NCI-H2107 treated with DMSO at 0.1 percent for 48 hours (cell line): Measurements from ENCODE around the gene CSK.

ENCODE experiments used
- DNase-seq: peaks from one replicate; lab custom pipeline; 2025; ENCODE audit not compliant: unreplicated experiment; lab: John Stamatoyannopoulos, UW

Gene CSK

DNA sequence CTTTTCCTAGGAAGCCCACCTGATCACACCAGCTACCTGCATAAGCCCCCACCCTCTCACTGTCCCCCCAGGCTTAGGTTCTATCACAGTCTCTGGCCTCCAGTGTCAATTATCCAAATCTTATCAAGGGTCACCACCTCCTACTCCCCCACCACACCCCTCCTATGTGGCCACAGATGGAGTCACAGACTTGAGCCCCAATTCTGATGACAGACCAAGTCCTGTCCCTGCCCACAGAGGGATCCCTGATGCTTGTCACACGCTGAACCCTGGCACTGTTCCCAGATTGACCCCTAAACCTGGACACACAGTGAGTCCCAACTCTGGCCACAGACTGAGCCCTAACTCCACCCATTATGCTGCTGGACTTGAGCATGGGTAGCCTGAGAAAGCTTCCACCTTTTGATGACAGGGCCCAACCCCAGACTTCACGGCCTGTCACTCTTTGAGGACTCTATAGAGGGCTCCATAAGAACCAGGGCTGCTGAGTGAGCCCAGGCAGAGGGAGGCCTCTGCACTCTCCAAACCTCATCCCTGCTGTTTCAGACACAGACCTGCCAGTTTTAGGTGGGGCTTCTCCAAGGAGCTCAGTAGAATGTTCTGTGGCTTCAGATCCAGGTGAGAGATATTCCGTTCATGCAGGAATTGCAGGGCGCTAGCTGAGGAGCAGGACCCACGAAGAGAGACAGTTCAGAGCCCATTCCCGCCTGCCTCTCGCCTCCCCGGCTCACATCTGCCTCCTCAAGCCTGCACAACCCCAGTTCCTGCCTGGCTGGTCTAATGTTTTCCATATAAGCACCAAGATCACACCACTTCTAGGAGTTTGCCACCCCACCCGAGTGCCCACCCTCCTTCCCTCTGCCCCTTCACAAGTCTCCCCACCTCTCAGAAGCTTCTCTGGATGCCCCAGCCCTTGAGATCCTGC is 59.2 kb downstream of the CSK start:
- no peak for DNase-seq

DNA sequence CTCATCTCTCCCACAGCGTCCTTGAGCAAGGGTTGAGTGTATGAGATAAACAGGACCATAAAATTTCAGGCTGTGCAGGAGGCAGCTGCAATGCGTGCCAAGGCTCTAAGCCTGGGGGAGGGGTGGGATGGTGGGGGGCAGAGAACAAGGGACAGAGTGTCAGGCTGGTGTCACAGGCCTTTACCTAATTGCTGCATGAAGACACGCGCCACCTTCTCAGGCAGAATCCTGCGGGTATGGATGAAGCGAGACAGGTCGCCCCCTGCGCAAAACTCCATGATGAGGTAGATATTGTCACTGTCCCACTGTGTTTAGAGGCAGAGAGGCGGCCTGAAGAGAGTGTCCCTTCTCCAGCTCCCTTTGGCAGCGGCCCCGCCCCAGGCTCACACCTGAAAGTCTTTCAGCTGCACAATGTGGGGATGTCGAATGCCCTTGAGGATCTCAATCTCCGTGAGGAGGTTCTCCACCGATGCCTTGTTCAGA is 60.1 kb downstream of the CSK start:
- no peak for DNase-seq

DNA sequence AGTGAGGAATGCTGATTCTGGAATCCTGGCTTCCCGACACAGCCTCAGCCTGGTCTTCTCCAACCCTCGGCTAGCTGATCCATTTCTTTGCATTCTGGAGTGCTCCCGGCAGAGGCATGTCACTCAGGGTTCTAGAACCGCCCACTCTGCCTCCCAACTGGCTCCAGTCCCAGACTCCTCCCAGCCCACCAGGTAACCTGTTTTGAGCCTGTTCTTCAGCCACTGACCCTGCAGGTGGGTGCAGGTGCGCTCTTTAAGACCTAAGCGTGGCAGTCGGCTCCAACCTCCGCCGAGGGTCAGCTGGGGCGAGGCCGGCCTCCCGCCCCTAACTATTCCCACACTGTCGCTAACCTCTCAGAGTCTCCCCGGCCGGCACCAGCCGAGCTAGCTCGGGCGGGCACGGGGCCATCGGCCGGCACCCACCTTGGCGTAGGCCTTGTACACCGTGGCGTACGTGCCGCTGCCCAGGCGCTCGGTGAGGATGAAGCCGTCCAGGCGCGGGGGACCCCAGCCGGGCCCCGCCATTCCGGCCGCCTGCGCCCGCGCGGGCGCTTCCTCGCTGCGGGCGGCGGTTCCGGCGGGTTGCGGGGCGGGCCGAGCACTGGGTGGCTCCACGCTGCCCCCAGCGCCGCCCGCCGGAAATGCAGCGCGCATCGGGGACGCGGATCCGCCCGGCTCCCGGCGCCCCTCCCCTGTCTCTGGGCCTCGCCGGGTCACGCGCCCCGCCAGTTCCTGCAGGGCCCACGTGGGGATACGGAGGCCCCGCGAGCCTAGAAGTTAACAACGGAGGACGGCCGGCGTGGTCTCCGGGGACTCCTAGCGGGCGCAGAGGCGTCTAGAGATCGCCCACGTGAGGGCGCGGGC is 60.9 kb downstream of the CSK start, which contains the start of gene ULK3:
TSS of gene ULK3 (minus strand) at position 576 of the 864 bp plus-strand sequence. CDS start at position 525, 51 bp downstream.
- peak; percentile 61 for DNase-seq

DNA sequence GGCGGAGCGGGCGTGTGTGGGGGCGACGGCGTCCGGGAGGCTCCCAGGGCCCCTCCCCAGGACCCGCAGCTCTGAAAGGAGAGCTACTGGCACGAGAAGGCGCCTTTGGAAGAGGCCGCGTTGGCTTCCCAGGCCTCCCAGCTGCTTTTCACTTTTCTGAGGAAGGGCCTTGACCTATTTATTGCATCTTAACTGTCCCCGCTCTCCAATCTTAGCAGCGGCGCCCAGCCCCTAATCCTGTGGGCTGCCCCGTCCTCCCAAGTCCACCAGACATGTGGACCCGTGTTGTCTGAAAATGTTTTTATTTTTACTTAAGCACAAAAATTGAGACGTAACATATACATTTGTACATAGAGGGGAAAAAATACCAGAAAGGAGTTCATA is 61.6 kb downstream of the CSK start:
- DNase-seq: no peak

DNA sequence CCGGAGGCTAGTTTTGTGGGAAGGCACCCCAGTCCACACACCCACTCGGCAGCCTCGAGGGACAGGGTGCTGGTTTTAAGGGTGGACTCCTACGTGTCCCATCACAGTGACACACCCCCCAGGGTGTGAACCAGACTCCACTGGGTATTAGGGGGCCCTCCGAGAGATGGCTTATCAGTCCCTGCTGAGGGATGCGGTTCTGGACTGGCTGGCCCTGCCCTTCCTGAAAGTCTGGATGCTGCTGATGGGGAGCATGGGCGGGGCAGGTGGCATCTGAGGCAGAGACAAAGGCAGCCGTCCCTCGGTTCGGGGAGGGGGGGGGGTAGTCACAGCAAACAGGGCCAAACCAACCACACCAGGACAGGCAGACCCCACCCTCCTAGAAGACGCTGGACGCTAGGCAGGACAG is 62.0 kb downstream of the CSK start:
- DNase-seq: no peak

DNA sequence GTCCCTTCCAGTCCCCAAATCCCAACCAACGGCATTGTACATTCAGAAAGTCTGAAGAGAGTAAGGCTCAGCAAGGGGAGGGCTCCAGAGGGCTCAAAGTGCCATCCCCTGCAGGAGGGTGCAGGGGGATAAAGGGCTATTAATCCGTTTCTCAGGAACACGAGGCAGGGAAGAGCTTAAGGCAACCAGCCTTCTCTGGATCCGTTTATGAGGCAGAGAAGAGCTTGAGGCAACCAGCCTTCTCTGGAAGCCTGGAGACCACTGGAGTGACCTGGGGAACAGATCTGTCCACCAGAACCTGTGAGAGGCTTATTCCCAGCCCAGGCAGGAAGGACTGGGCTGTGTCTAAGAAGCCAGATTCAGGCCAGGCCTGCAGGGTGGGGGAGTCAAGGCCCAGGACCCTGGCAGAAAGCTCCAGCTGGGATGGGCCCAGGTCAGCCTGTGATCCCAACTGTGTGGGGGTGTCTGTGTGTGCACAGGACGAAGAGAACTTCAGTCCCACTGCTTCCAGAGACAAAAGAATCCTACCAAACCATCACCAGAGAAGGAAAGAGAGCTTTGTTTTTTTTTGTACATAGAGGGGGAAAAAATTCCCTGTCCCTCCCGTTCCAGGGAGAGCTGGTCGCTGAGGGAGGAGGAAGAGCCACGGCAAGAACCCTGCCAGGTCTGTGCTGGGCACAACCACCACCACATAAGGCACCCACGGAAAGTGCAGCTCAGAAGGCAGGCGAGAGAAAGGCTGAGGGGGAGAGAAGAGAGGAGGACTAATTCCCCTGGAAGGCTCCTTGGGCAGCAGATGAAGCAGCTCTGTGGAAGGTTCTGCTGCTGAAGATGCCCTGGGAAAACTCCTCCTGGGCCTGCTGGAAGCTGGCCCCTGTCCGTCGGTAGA is 62.7 kb downstream of the CSK start:
- no peak for DNase-seq

DNA sequence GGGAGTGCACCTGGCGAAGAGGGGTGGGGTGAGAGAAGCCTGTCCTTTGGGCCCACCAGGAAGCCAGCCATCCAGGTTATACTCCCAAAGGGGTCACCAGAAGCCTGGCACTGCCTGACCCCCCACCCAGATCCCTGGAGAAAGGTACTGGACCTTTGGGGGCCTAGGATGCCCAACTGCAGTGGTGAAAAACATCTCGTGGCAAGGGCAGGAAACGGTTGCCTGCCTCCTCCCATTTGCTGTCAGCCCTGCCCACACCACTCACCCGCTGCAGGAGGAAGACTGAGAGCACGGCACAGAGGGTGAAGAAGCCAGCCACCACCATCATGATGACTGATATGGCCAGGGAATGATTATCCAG is 63.3 kb downstream of the CSK start:
- no peak for DNase-seq

DNA sequence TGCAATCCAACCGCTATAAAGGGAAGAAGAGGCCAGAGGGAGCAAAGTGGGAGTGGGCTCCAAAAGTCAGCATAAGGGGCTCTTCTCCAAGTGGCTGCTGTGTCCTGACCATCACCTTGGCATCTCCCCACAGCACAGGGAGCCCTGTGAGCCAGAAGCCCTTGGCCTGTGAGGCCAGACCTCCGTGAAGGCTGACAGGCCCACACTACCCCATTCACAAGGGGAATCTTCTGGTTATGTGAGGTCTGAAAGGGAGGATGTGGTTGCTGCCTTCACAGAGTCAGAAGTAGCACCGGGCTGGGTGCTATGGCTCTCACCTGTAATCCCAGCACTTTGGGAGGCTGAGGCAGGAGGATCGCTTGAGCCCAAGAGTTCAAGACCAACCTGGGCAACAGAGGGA is 63.7 kb downstream of the CSK start:
- DNase-seq: no peak

DNA sequence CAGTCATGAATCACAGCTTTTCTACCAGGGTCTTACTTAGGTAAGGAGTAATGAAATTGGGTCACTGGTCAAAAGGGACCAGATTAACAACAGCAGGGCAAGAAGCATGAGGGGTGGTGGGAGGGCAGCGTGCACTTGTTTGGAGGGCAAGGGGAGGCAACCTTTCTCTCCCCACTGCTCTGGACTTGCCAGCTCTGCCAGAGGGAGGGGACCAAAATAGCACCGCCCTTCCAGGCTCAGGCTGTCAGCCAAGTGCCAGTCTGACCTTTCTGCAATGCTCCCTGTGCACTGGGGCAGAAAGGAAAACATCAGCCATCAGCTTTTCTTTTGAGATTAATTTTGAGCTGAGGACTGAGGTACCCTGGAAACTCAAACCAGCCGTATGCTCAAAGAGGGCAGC is 65.6 kb downstream of the CSK start:
- DNase-seq: no peak

DNA sequence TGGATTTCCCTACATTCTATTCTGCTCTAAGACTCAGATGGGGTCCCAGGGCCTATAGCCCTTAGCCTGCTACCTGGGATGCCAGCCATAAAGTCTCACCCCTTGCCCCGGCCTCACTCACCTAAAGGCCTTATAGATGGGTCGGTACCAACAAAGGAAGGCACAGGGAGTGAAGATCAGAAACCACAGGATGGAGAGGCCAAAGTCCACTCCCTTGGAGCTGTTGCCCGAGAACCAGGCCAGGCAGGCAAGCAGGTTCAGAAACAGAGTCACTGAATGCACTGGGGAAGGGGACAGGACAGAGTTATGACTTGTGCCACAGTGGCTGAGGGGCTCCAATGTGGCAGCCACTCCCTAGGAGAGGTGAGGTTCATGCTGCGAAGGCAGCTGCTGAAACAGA is 68.5 kb downstream of the CSK start:
- DNase-seq: no peak

DNA sequence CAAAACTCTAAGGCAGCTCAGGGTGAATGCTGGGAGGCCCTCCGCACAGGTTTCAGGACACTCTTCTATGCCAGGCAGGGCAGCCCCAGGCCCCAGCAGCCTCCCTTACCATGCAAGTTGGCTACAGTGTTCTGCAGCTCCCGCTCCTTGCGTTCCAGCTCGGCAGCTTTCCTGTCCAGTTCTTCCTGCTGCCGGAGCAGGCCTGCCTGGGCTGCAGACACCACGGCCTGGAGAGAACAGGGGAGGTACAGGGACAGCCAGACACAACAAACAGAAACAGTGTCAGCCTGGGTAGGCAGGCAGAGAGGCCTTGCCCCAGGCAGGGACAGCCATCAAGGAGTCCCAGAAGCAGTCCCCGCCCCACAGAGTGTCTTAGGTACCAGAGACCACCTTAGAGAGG is 70.1 kb downstream of the CSK start:
- no peak for DNase-seq
